AG04450 (cell line): ENCODE measurements around the gene LYPD6. TPM values are rescaled to one million over a fixed set of nuclear protein-coding genes. Genes with fewer than 3 reads are reported as not detected.

Experiments used
- CTCF ChIA-PET: fragments of 300-600, 350-600 bp; formaldehyde crosslinking; extraction: SDS; loops from one replicate; lab custom pipeline; 2022; ENCODE audit warnings: antibody characterized with exemption, inconsistent platforms; lab: Charles Lee
- POLR2A ChIA-PET: fragments of 350-600 bp; formaldehyde crosslinking; extraction: SDS; loops from one replicate; lab custom pipeline; 2021; ENCODE audit warnings: antibody characterized with exemption, inconsistent platforms; lab: Yijun Ruan, JAX
- DNase-seq: peaks from one replicate; pipeline ENCODE4 v3.0.0-alpha.2; 2011; ENCODE audit warnings: low read depth, low spot score
- H3K27ac ChIP-seq: one replicate; pipeline ENCODE4 v1.5.1; 2012; ENCODE audit warnings: low read depth, low read length, control low read depth
- H3K27me3 ChIP-seq: one replicate; pipeline ENCODE4 v1.6.0; 2012; ENCODE audit warnings: low read length; ENCODE audit not compliant: control insufficient read depth, insufficient read depth
- H3K4me3 ChIP-seq: 2 replicates; pipeline ENCODE4 v1.5.1; 2011; ENCODE audit warnings: mild to moderate bottlenecking, low read depth, low read length, control low read depth
- H3K9me3 ChIP-seq: 2 replicates; pipeline ENCODE4 v1.5.1; 2012; ENCODE audit warnings: low read length; ENCODE audit not compliant: control insufficient read depth, insufficient read depth
- polyA minus RNA-seq: library from RNA; depleted of rRNA, polyadenylated mRNA; stranded (reverse); fragments of >200 nt; gene quantifications from 2 replicates; pipeline ENCODE4 v1.2.3, GENCODE V29; 2011; rRNA and poly(A)+ RNA removed
- polyA plus RNA-seq: library from polyadenylated mRNA; depleted of rRNA; stranded (reverse); fragments of >200 nt; gene quantifications from 2 replicates; pipeline ENCODE4 v1.2.3, GENCODE V29; 2011; rRNA removed
- TF ChIP-seq, protein P1 (sequence below): IDR thresholded peaks from 2 replicates; pipeline ENCODE4 v1.5.1; 2011; ENCODE audit warnings: low read depth, low read length, control low read depth, inconsistent platforms

The LYPD6 gene, protein sequence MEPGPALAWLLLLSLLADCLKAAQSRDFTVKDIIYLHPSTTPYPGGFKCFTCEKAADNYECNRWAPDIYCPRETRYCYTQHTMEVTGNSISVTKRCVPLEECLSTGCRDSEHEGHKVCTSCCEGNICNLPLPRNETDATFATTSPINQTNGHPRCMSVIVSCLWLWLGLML
- 1.1 and 1.3 TPM in 2 replicates for polyA plus RNA-seq
- polyA minus RNA-seq: 1.5 and 1.7 TPM in 2 replicates

DNA sequence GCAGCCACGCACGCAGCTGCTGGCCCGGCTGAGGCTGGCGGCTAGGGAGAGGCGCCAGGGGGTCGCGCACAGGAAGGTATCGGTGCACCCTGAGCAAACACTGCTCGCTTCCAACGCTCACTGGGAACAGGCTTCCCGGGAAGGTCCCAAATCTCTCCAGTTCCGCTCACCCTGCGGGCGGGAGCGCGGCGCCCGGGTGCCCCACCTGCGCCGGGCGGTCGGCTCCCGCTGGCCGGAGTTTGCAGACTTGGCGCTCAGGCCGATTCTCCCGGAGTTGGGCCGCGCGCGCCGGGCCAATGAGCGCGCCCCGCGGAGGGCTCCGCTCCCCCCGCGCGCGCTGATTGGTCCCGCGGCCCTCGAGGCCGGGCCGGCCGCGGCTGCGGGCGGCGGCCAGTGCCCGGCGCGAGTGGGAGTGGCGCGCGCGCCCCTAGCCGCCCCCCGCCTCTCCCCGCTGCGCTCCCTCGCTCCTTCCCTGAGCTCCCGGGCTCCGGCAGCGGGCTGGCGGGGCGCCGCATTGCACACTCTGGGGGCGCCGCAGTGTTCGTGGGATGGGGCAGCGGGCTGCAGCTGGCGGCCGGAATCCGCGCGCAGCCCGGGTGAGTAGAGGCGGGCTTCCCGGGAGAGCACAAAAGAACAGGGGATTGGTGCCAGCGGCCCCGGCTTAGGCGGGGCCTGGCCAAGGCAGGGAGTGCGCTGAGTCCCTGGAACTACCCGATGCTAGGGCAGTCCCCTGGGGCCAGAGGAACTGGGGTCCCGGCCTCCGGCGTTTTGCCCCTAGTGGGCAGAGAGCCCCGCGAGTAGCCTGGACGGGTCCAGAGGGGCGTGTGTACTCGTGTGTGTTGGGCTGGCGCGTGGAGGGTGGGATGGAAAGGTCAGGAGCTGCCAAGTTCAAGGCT lies at the start of gene LYPD6:
Gene LYPD6 (plus strand): TSS at position 461 of the 896 bp plus-strand sequence. CDS start 107,122 bp downstream, outside the sequence.
- POLR2A ChIA-PET: no interaction called here
- Histone ChIP-seq H3K27ac (peak within 1 kb of the TSS; percentile 4), H3K9me3 (peaks cover 2% of the 10 kb centered on the region; the same call in 1 of the 2 replicates), H3K27me3 (peaks cover 12% of the 10 kb centered on the region), H3K4me3 (peak within 1 kb of the TSS; percentile 69)
- TF ChIP-seq, protein P1, sequence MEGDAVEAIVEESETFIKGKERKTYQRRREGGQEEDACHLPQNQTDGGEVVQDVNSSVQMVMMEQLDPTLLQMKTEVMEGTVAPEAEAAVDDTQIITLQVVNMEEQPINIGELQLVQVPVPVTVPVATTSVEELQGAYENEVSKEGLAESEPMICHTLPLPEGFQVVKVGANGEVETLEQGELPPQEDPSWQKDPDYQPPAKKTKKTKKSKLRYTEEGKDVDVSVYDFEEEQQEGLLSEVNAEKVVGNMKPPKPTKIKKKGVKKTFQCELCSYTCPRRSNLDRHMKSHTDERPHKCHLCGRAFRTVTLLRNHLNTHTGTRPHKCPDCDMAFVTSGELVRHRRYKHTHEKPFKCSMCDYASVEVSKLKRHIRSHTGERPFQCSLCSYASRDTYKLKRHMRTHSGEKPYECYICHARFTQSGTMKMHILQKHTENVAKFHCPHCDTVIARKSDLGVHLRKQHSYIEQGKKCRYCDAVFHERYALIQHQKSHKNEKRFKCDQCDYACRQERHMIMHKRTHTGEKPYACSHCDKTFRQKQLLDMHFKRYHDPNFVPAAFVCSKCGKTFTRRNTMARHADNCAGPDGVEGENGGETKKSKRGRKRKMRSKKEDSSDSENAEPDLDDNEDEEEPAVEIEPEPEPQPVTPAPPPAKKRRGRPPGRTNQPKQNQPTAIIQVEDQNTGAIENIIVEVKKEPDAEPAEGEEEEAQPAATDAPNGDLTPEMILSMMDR: peak; percentile 8
- DNase-seq: no peak
- CTCF ChIA-PET: interaction anchor here (0.6 to 3.1 kb wide), 3 partner anchors 231 to 313 kb away, joined by 3 to 15 read pairs (median 8); no protein-coding TSS in a partner anchor

DNA sequence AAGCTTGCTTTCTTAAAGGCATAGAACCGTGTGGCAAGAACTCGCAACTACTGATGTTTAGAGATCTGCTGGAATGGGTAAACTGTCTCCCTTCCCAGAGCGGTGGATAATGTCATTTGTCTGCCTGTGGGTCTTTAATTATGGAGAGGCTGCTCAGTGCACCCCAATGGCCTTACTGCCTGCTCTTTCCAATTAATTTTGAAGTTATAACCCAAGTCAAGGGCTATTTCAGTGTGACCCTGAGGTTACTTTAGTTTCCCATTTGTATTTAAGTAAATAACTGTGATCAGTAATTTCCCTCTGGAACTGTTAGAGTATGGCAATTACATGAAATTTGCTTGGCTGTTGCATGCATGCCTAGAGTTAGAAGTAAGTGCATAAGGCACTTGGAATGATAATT lies 48.9 kb upstream of the LYPD6 start:
- POLR2A ChIA-PET: no interaction called here
- TF ChIP-seq, protein P1: no peak
- CTCF ChIA-PET: interaction anchor here (1.6 kb wide), 1 partner anchor 31 kb away, joined by 6 read pairs; no protein-coding TSS in a partner anchor
- Histone ChIP-seq H3K27ac (no peak overlapping the region), H3K9me3 (no peaks in the 10 kb centered on the region), H3K27me3 (no peaks in the 10 kb centered on the region), H3K4me3 (no peak overlapping the region)
- no peak for DNase-seq

DNA sequence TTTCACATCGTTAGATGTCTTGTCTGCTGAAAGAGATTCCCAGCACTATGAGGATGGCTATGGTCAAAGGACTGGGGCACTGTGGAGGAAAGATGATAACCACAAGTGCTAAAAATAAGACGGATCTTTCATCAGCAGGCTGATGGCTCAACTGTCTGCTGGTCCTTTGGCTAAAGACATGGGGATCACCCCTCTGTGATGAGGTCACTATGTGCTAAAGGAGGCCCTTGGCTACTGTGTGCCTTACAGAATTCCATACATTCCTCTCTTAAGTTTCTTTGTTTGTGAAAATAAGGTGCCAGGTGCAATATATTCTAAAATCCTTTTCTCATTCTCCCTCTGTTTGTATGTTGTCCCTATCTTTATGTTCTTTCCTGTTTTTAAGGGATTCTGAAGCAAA lies 39.7 kb upstream of the LYPD6 start:
- H3K27me3 ChIP-seq: no peaks in the 10 kb centered on the region
- ChIA-PET CTCF (interaction anchor here (1.0 to 1.1 kb wide), 2 partner anchors 23 to 273 kb away, joined by 3 read pairs; no protein-coding TSS in a partner anchor), POLR2A (no interaction called here)
- no peak overlapping the region for H3K27ac ChIP-seq
- TF ChIP-seq, protein P1: no peak
- H3K9me3 ChIP-seq: no peaks in the 10 kb centered on the region
- no peak for DNase-seq
- H3K4me3 ChIP-seq: no peak overlapping the region

DNA sequence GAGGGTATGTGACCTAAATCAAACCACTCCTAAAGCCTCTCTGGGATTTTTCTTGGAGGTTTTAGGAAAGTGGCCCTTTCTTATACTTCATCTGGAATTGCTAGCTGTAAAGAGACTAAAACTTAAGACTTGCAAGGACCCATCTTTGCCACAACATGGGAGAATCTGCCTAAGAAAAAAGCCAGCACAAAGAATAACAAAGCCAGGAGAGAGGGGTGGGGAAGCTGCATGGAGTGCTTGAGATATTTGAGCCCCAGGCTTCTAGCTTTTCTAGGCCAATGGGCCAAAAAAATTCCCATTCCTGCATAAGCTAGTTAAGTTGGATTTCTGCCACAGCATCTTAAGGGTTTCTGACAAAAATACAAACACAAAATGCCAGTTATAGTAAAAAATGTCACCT lies 38.5 kb upstream of the LYPD6 start:
- no peaks in the 10 kb centered on the region for H3K9me3 ChIP-seq
- no peak for DNase-seq
- ChIA-PET POLR2A (no interaction called here), CTCF (interaction anchor here (1.2 kb wide), 1 partner anchor 269 kb away, joined by 5 read pairs; no protein-coding TSS in a partner anchor)
- H3K27me3 ChIP-seq: no peaks in the 10 kb centered on the region
- TF ChIP-seq, protein P1: no peak
- no peak overlapping the region for H3K4me3 ChIP-seq
- H3K27ac ChIP-seq: no peak overlapping the region
